HG02938 (cell line): ENCODE results near the gene EDEM2.
"Not testable (repeated sequence)": the region's sequence is repeated elsewhere in the genome, so short reads cannot be mapped to it uniquely, and the experiment has no call there.

Source experiments
- ATAC-seq: cut with Tn5 transposase; IDR thresholded peaks from one replicate; pipeline ENCODE4 v1.9.1; 2021; ENCODE audit warnings: mild to moderate bottlenecking, moderate library complexity; ENCODE audit not compliant: unreplicated experiment

EDEM2 gene

DNA sequence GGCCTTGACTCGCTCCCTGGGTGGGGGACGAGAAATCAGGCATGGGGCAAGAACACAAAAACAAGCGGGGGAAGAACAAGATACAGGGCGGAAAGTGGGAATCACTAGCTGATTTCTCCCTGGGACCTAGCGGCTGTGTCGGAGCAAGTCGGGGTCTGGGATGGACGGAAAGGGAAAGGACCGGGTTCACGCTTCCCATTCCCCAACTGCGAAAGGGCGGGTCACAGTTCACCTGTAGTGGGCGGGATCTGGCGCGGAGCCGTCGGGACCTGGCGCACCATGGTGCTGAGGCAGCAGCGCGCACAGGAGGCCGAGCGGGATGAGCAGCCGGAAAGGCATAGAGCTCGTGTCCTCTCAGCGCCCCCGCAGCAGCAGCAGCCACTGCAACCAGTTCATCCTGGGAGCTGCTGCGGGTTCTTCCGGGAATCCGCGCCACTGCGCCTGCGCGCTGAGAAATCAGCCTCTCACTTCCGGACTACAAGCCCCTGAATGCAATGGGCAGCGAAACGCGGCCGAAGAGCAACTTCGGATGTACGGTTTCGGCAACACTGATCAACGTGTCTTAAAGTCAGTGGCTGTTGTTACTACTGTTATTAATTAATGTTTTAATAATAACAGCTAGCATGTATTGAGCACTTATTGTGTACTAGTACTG lies at the start of gene EDEM2:
TSS of gene EDEM2 (minus strand) at position 417 of the 655 bp plus-strand sequence. CDS start at position 339, 78 bp downstream.
- ATAC-seq = peak; percentile 74

DNA sequence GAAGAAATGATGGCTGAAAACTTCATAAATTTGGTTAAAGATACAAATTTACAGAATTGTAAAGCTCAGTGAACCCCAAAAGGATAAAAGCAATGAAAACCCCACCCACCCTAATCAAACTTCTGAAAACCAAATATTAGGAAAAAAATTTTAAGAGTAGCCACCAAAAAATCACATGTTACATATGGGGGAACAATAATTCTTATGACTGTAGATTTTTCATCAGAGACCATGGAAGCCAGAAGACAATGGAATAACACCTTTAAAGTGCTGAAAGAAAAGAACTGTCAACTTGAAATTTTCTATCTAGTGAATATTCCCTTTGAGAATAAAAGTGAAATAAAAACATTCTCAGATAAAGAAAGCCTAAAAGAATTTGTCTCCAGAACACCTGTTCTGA lies 49.2 kb upstream of the EDEM2 start:
- no peak for ATAC-seq

DNA sequence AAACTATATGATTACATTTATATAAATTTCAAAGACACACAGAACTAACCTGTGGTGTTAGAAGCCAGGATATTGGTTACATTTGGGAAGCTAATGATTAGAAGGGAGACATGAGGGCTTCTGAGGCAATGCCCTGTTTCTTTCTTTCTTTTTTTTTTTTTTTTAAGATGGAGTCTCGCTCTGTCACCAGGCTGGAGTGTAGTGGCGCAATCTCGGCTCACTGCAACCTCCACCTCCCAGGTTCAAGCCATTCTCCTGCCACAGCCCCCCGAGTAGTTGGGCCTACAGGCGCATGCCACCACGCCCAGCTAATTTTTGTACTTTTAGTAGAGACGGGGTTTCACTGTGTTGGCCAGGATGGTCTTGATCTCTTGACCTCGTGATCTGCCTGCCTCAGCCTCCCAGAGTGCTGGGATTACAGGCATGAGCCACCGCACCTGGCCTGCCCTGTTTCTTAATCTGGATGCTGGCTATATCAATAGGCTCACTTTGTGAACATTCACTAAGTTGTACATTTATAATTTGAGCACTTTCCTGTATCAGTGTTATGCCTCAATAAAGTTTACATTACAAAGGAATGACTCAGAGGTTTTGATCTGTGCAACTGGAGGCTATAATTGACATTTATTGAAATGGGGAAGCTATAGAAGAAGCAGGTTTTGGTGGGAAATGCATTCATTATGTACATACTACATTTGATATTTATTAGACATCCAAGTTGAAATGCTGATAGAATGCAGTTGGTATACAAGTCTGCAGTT lies 46.1 kb upstream of the EDEM2 start:
- not testable (repeated sequence) for ATAC-seq

GRCh38 chr20:35192118-35192872 lies 45.2 kb upstream of the EDEM2 start:
- ATAC-seq = no peak

GRCh38 chr20:35191419-35192117 lies 44.4 kb upstream of the EDEM2 start:
- ATAC-seq = no peak

GRCh38 chr20:35190556-35190955 lies 43.4 kb upstream of the EDEM2 start:
- ATAC-seq = no peak

GRCh38 chr20:35189223-35189622 lies 42.1 kb upstream of the EDEM2 start:
- ATAC-seq = not testable (repeated sequence)

- ATAC-seq = no peak
Observed at GRCh38 chr20:35187584-35188190, 40.6 kb upstream of the EDEM2 start.

DNA sequence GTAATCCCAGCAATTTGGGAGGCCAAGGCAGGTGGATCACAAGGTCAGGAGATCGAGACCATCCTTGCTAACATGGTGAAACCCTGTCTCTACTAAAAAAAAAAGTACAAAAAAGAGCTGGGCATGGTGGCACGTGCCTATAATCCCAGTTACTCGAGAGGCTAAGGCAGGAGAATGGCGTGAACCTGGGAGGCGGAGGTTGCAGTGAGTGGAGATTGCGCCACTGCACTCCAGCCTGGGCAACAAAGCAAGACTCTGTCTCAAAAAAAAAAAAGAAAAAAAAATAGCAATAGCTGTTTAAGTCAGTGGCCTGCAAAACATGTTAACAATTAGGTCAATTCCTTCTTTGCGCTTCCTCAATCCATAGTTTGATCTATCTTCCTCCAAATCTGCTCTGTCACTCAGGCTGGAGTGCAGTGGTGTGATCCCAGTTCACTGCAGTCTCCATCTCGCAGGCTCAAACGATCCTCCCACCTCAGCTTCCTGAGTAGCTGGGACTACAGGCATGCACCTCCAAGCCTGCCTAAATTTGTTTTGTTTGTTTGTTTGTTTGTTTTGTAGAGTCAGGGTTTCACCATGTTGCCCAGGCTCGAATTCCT lies 39.7 kb upstream of the EDEM2 start:
- ATAC-seq = not testable (repeated sequence)

DNA sequence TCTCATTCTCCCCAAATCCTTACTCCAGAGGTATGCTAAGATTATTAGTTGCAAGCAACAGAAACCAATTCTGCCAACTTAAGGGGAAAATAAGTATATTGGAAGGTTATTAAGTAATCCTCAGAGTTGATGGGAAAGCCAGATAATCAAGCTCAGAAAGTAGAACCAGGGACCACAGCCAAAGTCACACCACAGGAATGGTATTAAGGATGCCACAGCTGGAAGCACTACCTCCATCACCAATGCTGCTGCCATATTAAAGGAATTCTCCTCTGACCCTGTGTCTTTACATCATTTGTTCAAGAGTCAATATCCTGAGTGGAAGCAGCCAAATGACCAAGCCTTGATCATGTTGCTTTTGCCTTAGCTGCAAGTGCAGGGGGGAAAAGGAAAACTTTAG lies 34.6 kb upstream of the EDEM2 start:
- ATAC-seq = no peak

DNA sequence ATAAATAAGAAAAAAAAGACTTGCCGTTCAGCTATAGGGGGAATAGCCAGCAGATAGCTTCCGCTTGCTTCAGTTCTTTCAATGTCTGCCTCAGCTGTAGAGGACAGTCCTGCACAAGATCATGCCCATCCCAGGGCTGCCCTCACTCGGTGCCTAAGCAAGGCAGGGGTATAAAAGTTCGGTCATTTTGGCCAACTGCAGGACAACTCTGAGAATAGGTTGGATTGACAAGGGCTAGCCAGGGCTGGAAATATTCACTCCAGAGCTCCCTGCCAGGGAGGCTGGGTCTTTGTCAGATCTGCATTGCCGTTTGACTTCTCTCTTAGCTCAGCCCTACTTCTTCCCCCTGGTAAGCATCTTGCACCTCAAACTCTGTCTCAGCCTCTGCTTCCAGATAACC lies 33.1 kb upstream of the EDEM2 start:
- no peak for ATAC-seq

DNA sequence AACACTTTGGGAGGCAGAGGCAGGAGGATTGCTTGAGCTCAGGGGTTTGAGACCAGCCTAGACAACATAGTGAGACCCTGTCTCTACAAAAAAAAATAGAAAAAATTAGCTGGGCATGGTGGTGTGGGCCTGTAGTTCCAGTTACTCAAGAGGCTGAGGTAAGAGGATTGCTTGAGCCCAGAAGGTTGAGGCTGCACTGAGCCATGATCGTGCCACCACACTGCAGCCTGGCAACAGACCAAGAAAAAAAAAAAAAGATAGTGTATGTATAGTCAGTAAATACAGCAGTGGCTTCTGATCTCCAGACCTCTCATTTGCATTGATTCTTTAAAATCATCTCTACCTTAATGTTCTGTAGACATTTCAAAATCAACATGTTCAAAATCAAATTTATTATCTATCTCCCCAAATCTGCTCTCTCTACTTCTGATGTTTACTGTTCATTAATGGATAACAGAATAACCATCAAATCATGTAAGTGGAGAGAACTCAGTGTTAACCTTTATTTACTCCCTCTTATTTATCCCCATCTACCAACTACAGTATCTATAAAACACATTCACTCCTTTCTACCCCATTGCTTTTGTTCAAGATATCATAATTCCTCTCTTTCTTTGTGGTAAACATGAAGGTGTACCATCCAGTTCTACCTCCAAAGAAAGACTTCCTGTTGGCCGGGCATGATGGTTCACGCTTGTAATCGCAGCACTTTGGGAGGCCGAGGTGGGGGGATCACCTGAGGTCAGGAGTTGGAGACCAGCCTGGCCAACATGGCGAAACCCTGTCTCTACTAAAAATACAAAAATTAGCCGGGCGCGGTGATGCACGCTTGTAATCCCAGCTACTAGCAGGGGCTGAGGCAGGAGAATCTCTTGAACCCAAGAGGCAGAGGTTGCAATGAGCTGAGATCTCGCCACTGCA lies 32.4 kb upstream of the EDEM2 start:
- ATAC-seq = no peak

DNA sequence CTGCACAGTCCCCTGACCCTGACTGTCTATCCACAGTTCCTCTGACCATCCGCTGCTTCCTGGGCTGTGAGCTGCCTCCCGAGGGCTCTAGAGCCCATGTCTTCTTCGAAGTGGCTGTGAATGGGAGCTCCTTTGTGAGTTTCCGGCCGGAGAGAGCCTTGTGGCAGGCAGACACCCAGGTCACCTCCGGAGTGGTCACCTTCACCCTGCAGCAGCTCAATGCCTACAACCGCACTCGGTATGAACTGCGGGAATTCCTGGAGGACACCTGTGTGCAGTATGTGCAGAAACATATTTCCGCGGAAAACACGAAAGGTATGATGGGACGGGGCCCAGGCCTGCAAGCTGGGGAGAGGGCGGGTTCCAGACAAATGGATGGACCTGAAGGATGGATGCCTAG lies 29.0 kb upstream of the EDEM2 start:
- ATAC-seq = no peak

DNA sequence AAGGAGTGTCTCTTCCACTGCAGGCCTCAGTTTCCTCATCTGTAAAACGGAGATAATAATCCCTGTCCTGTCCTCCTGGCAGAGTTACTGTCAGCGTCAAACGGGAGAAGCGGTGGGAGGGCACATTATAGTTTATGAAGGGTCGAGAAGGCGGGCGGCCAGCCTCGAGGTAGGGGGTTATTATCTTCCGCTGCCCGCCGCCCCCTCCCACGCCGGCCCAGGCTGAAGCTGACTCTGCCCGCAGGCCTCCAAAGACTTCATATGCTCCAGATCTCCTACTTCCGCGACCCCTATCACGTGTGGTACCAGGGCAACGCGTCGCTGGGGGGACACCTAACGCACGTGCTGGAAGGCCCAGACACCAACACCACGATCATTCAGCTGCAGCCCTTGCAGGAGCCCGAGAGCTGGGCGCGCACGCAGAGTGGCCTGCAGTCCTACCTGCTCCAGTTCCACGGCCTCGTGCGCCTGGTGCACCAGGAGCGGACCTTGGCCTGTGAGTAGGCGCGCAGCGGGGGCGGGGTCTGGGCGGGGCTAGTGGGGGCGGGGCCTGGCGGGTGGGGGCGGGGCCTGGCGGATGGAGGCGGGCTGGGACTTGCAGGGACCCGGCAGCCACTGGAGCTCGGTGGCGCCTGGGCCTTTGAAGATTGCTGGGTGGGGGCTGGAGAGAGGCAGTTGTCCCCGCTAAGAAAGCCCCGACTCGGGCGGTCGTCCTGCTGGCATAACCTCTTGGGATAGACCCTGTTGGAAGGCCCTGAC lies 27.5 kb upstream of the EDEM2 start:
- ATAC-seq = no peak

GRCh38 chr20:35173576-35174192 lies 26.5 kb upstream of the EDEM2 start:
- no peak for ATAC-seq

DNA sequence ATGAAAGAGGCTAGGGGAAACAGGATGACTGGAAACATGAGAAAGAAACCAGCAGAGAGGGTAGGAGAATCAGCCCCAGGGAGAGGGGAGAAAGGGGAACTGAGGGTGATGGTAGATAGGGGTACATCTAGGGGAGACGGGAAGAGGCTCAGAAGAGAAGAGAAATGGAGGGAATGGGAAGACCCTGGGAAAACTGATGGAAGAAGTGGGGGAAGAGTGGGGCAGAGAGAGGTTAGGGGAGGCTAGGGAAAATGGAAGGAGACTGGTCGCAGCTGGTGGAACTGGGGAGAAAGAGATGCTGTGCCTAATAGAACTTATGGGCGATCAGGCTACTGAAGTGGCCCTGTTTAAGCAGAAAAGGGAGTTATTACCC lies 25.3 kb upstream of the EDEM2 start:
- ATAC-seq = no peak

- ATAC-seq = no peak
Observed at GRCh38 chr20:35171753-35172433, 24.8 kb upstream of the EDEM2 start, which contains the start of gene PROCR. Gene PROCR, plus strand, starts transcription at chr20:35172072. Its CDS starts 83 bp downstream, at chr20:35172155.

GRCh38 chr20:35171438-35171752 lies 24.3 kb upstream of the EDEM2 start:
- no peak for ATAC-seq
